ENCODE results near the gene SCMH1.
"Not testable (repeated sequence)": the region's sequence is repeated elsewhere in the genome, so short reads cannot be mapped to it uniquely, and the experiment has no call there.

SCMH1 gene

DNA sequence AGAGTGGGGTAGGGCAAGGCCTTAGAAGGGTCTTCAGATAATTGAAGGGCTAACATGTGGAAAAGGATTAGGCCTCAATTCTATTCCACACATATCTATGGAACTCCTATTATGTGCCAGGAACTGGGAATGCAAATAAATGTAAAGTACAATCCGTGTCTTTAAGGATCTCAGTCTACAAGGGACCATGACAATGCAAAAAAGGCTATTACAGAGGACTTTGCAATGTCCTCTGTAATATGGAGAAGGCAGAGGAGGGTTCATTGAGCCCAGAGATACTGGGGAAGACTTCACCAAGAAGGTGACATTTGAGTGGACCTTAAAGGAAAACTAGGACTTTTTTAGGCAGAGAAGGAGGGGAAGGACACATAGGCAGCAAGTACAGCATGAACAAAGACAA lies 4.5 kb upstream of the SCMH1 start:
- no peak for DNase-seq

DNA sequence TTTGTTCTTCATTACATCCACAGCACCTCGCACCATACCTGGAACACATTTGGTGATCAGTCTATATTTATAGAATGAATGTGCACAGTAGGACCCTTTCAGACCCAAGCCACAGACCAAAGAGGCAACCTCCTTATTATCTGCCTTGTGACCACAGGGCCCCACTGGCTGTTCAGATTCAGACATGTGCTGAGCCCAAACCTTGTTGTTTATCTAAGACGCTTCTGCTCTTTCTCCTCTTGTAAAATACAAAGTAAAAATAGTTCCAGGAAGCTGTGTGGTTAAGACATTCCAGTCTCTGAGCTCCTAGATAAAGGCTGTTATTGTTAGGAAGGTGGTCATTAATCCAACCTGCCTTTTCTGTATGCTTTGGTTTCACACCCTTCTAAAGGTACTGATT lies 3.6 kb upstream of the SCMH1 start:
- DNase-seq, result no peak

DNA sequence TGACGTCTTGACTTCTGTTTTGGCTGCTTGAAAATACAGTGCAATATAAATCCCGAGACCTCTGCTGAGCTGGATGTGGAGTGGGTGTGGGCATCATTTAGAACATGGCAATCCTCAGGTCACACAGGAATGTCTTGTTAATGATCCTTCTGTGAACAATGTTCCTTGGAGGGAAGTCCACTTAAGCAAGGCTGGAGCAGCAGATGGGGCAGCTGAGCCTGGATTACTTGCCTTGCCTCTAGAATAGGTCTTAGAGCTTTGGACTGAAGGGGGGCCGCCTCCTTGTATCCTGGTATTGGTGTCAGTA lies 926 bp upstream of the SCMH1 start:
- DNase-seq, result no peak

DNA sequence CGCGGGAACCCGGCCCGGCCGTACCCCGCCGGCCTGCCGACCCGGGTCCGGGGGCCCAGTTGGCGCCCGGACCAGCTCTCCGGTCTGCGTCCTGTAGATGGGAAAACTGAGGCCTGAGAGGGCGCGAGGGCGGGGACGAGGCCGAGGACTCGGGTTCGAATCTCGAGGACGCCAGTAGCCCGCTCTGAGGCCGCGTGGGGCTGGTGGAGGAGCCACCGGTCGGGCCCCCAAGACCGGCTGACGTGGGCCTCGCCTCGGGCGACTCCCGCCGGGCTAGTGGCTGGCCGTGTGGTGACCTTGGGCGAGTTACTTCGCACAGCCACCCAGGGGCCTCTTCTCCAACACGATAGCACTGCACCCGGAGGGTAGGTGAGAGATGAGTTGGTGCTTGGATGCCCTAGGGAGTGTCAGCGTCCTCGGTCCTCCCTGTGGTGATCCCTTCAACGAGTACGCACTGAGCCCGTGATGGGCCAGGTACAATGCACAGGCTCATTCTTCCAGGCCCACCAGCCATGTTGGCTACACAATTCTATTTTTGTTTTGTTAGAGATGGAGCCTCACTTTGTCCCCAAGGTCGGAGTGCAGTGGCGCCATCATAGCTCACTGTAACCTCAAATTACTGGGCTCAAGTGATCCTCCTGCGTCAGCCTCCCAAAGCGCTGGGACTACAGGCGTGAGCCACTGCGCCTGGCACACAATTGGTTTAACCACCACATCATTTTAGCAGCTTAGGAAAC lies 404 bp upstream of the SCMH1 start:
- no peak for DNase-seq

DNA sequence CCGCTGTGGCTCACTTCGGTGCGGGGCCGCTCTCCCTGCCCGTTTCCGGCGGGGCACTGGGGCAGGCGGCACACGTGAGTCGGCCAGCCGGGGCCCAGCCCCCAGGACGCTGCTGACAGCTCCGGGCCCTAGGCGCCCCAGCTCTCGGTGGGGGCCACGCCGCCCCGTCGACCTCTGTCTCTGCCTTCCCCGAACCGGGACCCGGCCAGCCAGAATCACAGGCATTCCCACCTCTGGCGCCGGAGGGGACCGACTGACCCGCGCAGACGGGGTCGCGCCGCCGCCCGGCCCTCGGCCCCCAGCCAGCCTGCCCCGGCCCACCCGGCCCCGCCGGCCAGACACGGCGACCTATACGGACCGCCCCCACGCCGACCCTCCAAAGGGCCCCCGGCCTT lies 755 bp downstream of the SCMH1 start:
- DNase-seq, result no peak

DNA sequence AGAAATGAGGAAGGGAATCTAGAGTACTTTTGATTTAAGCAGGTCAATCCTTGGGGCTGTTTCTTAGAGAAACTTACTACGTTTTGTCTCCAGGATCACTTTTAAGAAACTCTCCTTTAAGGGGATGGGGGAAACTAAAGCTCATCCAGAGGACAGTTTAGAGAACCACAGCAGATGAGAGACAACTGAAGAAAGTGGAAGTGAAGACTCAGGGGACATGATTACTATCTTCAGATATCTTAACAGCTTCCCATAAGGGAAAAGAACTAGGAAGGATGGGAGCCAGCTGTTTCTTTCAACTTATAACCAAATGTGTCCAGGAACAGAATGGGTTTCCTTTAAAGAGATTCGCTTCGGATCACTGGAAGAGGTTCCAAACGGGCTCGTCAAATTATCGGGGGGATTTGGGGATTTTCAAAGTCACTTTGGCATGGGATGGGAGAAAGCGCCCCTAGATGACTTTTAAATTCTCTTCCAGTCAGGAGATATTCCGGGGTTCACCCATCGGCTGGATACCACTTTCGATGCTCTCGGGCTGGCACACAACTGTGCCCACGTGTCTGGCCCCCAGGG lies 1.2 kb downstream of the SCMH1 start:
- no peak for DNase-seq

DNA sequence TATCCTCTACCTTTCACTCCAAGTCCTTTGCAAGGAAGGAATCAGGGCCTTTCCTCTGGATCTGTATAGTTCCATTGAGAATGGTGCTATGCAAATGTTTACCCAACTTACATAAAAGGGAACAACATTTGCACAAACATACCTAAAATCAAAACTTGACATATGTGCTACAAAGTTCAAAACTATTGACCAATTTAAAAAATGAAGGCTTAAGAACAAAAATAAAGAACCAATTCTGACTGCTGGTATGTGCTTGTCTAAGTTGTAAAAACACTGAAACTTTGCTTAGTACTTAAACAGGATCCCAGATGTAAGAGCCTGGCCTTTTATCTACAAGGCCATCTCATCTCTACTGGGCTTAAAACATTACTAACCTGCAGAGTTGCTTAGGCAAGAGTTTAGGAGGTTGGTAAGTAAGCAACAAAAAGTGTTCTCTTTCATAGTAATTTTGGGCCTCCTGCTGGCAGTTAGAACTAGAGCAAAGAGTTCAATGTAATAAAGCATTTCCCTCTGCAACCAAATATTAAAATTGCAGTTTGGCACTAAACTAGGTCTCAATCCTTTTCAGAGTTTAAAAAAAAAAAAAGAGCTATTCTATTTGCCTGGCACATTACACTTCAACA lies 2.0 kb downstream of the SCMH1 start:
- DNase-seq, result no peak

DNA sequence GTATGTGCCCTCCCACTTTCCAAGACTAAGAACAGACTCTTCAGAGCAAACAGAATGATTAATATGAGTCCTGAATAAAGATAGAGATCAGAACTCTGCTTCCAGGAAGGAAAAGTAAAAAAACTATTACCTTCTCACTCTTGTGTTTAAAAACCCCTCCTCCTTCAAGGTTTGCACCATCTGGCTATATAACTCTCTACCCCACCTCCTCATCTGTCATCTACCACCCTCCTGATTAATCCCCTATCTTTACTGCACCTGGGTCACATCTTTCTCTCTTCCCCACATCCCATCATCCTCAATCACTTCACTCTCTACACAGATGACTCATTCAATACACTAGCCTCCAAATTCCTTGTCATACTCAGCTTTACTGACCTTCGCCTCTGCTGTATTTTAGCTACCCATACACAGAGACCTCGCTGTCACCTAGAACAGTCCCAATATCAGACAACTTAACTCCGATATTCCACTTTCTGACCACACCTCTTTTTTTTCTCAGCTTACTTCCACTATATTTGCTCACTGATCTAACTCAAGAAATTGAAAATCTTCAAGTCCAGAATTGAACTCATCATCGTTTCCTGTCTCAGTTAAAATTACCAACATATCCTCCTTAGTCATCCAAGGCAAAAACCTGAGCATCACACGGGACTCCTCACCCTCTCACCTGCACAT lies 3.7 kb downstream of the SCMH1 start:
- DNase-seq, result no peak

DNA sequence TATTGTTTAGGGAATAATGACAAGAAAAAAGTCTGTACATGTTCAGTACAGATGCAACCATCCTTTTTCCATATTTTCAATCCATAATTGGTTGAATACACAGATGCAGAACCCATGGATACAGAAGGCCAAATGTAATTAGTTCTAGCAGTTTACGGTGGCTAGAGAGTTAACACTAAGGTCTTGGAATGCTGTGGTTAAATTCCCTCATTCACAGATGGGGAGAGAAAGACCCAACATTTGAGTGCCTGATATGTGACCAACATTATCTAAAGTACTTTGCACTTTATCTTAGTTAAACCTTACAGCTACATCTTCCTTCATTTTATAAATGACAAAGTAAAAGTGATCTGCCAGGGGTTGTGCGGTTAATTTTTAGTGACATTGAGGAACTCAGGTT lies 5.3 kb downstream of the SCMH1 start:
- DNase-seq, result no peak

DNA sequence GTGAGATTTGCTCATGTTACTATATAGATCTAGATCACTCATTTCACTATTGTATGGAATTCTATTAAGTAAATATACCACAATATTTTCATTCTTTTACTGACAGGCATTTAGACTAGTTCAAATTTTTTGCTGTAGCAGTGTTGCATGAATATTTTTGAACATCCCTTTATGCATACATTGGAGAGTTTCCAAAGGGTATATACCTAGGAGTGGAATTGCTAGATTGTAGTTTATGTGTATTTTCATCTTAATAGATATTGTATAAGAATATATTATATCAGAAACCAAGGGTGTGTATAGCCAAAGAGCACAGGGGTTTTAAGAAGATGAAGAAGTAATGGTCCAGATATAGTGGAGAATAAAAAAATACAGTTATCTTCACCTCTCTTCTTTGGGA lies 6.2 kb downstream of the SCMH1 start:
- DNase-seq, result no peak

DNA sequence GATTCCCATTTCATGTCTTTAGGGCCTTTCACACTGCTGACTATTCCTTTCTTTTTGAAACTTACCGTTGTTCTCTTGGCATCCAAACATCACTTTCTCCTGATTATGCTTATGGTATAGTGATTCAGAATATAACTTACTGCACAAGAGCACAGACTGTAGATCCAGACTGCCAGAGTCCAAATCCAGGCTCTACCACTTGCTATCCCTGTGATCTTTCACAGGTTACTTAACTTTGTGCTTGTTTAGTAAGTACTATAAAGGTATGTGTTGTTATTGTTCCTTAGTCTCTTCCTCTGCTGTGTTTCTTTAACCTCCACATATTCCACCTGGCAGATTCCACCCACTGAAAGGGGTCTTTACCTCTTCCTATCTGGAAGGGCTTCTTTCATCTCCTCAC lies 8.4 kb downstream of the SCMH1 start:
- no peak for DNase-seq

DNA sequence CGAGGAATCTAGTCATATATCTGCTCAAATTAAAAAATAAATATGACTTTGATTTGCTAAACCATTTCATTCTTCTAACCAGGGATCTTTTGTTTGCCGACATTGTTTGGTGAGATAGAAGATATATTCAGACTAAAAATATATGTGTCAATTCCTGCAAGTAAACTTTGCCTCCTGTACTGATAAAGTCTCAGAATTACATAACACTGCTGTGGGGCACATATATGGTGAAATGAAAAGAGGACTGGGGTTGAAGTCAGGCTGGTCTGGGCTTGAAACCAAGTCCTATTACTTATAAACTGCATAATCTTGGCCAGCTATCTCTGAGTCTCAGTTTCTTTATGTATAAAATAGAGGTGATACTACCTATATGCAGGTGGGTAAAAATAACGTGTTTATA lies 9.8 kb downstream of the SCMH1 start:
- DNase-seq, result no peak

DNA sequence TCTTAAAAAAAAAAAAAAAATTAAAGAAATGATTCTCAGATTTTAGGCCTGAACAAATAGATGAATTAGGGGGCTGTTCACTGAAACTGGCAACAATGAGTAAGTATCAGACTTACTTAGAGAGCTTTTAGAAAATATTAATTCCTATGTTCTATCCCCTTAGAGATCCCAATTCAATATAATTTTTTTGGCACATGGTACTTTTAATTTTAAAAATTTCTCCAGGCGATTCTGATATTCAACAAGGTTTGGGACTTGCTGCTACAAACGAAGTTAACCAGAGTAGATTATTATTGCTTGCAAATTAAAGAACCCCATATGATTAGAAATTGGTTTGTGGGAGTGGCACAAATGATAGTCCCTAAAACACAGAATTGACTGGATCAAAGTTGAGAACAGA lies 11.4 kb downstream of the SCMH1 start:
- no peak for DNase-seq

DNA sequence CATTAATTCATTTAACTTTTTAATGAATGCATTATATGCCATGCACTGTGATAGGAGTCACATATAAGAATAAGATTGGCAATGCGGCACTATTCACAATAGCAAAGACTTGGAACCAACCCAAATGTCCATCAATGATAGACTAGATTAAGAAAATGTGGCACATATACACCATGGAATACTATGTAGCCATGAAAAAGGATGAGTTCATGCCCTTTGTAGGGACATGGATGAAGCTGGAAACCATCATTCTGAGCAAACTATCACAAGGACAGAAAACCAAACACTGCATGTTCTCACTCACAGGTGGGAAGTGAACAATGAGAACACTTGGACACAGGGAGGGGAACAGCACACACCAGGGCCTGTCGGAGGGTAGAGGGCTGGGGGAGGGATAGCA lies 12.9 kb downstream of the SCMH1 start:
- DNase-seq, result not testable (repeated sequence)

DNA sequence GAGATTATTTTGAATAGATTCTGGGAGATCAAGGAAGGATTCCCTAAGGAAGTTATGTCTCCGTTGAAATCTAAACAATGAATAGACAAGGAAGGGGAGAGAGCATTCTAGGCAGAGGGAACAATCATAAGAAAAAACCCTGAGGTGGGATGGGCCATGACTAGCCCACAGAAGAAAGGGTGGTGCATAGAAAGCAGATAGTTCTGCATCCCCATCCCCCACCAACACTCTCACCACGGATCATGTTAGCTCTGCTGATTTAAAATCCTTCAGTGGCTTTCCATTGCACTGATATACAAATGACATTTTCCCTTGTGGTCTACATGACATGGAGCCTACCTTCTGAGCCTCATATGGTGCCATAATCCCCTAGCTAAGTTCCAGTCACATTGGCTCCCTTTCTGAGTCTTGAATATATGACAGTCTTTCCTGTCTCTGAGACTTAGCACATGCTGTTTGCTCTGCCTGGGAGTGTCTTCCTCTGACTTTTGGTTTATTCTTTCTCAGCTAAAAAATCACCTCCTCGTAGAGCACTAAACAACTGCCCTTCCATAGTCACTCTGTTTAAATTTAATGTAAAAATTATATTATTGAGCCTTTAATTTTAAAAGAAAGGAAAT lies 15.2 kb downstream of the SCMH1 start:
- no peak for DNase-seq

DNA sequence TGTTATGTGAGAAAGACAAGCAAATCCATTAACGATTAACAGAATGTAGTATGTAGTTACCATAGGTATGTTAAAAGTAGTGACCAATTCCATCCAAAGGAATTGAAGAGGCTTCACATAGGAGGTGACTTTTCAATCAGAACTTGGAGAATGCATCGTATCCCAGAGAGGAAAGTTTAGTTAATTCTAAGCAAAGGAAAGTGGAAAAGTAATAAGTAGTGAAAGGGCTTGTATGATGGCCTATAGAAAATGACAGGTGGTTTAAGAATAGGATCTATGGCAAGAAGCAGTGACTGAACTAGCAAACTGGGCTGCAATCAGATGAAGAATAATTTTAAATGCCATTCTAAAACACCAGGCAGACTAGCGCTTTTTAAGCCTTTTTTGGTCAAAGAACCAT lies 16.6 kb downstream of the SCMH1 start:
- no peak for DNase-seq

DNA sequence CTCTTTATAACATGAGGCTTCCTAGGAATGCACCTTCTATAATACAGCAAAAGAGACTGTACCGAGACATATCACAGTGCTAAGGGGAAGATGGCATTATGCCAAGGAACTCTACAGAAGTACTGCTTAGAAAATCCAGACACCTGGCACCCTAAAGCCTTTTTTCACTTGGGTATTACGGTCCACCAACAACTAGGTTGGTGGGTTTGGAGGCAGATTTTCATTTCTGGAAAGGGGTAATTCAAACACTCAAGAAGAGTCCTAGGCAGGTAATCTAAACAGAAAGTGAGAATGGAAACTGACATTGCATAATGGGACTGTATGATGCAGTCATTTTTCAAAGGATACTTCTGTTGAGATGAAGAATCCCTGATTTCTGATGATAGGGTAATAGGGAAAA lies 19.6 kb downstream of the SCMH1 start:
- DNase-seq, result no peak

DNA sequence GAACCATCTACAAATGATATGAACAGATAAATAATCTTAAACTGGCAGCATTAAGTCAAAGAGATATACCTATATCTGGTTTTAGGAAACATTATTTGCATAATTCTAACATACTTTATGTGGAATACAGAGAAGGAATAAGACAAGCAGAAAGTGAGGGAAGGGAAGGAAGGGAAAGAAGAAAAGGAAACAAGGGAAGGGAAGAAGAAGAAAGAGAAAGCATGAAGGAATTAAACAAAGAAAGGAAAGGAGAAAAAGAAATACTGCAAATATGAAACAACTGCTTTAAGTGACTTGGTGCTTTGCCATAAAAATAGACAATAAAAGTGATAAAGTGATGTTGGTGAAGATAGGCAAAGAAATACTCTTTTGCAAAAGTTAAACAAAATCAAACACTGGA lies 20.1 kb downstream of the SCMH1 start:
- DNase-seq, result no peak

DNA sequence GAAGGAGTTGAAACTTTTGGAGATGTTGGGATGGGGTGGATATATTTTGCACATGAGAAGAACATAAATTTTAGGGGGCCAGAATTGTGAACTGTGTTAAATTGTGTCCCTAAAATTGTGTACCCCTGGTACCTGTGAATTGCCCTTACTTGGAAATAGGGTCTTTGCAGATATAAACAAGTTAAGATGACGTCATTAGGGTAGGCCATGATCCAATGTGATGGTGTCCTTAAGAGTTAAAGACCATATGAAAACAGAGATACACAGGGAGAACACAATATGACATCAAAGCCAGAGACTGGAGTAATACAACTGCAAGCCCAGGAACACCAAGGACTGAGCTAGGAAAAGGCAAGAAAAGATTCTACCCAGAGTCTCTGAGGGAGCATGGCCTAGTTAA lies 24.0 kb downstream of the SCMH1 start:
- DNase-seq, result no peak

DNA sequence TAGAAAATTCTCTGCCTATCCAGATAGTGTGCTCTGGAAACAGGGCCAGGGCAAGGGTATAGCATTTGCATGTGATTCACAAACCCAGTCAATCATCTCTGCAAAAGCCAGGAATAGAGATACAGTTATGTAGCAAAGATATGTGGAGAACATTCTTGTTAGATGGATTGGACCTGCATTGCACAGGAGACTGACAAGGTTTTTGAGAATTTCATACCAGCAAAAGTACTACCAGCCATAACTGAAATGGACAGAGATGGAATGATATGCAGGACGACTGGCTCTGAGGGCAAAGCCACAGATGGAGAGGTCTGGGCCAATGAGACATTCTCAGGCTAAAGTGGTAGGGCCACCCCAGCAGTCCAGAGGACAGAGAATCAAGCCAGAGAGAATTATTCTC lies 24.7 kb downstream of the SCMH1 start:
- DNase-seq, result no peak

DNA sequence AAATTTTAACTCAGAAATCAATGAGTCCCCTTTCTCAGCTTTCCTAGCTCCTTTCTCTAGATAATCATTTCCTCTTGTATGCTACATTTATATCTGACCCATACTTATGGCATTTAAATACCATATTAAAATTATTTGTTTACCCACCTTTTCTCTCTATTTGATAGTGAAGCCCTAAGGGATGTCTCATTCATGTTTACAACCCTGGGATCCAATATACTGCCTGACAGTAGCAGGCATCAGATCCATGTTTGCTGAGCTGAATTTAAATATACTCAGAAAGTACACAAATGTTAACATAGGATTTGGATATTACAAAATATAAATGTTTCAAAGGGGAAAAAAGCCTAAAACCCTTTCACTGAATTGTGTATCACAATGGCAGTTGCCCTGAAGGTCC lies 26.5 kb downstream of the SCMH1 start:
- DNase-seq, result no peak

DNA sequence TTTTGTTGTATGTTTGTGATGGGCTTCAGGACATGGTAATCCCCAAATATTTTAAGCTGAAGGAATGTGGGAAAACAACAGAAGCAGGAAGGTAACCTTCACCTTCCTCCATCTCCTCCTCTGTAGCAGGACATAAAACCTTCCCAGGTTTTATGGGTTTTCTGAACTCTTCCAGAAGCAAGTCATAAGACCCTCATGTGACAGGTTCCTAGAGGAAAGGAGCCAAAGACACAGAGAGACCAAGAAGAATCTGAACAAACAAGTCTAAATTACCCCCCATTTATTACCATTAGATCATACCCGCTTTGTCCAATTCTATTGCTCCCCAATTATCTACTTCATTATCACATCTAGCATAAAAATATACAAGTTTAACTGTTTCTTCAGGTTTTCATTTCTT lies 28.8 kb downstream of the SCMH1 start:
- no peak for DNase-seq

DNA sequence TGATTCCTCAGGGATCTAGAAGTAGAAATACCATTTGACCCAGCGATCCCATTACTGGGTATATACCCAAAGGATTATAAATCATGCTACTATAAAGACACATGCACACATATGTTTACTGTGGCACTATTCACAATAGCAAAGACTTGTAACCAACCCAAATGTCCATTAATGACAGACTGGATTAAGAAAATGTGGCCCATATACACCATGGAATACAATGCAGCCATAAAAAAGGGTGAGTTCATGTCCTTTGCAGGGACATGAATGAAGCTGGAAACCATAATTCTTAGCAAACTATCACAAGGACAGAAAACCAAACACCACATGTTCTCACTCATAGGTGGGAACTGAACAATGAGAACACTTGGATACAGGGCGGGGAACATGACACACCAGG lies 30.5 kb downstream of the SCMH1 start:
- not testable (repeated sequence) for DNase-seq

DNA sequence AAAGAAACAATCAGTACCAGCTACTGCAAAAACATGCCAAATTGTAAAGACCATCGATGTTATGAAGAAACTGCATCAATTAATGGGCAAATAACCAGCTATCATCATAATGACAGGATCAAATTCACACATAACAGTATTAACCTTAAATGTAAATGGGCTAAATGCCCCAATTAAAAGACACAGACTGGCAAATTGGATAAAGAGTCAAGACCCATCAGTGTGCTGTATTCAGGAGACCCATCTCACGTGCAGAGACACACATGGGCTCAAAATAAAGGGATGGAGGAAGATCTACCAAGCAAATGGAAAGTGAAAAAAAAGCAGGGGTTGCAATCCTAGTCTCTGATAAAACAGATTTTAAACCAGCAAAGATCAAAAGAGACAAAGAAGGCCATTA lies 35.1 kb downstream of the SCMH1 start:
- not testable (repeated sequence) for DNase-seq

Measured in NCI-H1048 (cell line).